ENCODE measurements around the gene FBXL17. TPM values are rescaled to one million over a fixed set of nuclear protein-coding genes. Genes with fewer than 3 reads are reported as not detected.

FBXL17 gene
- total RNA-seq, 1 donor from 2014 or later, result 12.7 TPM

DNA sequence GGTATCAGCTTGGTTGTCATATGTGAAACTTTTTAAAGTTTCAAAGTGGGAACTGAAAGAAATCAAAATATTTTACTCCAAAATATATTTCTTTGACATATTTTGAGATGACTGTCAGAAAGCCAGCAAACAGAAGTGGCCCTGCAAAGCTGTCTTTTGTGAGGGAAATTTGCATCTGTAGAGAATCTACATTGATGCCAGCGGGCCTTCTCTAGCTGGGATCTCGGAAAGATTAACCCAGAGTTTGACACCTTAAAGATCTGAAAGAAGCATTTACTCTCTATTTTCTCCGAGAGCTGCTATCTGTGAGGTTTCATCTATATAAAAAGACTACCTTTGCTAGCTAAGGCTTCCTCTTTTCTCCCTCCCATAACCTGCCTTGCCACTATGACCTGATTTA, 303.6 kb downstream of the FBXL17 start:
- Histone ChIP-seq H3K4me3 (ENCODE audit: insufficient read depth, low read depth, low read length) (no peak overlapping the region), H3K27me3 (ENCODE audit: insufficient read depth, low read length) (no peaks in the 10 kb centered on the region)
- no peaks in the 10 kb centered on the region for H3K36me3 Mint-ChIP-seq (ENCODE audit: low read depth, unreplicated experiment)

DNA sequence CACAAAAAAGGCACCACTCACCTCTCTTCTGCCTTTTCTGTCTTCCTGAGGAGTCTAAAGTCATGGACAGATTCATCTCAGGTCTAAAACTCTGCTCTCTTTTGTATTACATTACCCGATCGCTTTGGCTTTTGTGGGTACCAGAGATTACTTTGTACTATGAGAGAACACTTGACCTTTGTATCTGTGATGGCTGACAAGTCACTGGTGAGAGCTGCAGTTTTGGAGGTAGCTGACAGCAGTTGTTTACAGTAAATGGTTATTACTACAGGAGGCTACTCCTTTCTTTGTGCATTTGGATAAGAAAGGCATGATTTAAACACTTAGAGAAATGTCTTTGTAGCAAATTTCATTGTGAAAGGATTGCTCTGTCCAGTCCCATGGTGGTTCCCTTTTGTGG, 307.3 kb downstream of the FBXL17 start:
- H3K27me3 ChIP-seq (ENCODE audit: insufficient read depth, low read length), result no peaks in the 10 kb centered on the region
- no peak overlapping the region for H3K4me2 ChIP-seq (ENCODE audit: low read length)
- H3K9me3 ChIP-seq (ENCODE audit: insufficient read depth, low read depth, low read length), result no peaks in the 10 kb centered on the region
- H3K4me3 ChIP-seq (ENCODE audit: insufficient read depth, low read depth, low read length), result no peak overlapping the region
- Mint-ChIP-seq H3K4me1 (ENCODE audit: low read depth, unreplicated experiment) (no peaks in the 10 kb centered on the region), H3K9me3 (ENCODE audit: unreplicated experiment) (peaks cover 2% of the 10 kb centered on the region), H3K27ac (ENCODE audit: unreplicated experiment) (no peak overlapping the region), H3K36me3 (ENCODE audit: low read depth, unreplicated experiment) (peaks cover 2% of the 10 kb centered on the region), H3K4me3 (ENCODE audit: unreplicated experiment) (no peak overlapping the region), H3K27me3 (ENCODE audit: low read depth, unreplicated experiment) (no peaks in the 10 kb centered on the region)
- TF ChIP-seq CTCF (IDR thresholded peaks at IDR 0.05; ENCODE audit: insufficient read depth, low read depth, low read length) (no peak), EZH2 (IDR thresholded peaks at IDR 0.05; ENCODE audit: insufficient read depth, low read length) (no peak)
- no peak overlapping the region for H2AFZ ChIP-seq (ENCODE audit: low read depth, low read length)
- no peak overlapping the region for H3K9ac ChIP-seq (ENCODE audit: low read length)
- DNase-seq (ENCODE audit: low read depth) (no peak), FAIRE-seq (no peak)
- H4K20me1 ChIP-seq (ENCODE audit: insufficient read depth, low read length), result no peaks in the 10 kb centered on the region
- H3K36me3 ChIP-seq (ENCODE audit: insufficient read depth, low read length), result no peaks in the 10 kb centered on the region
- no peaks in the 10 kb centered on the region for H3K79me2 ChIP-seq (ENCODE audit: insufficient read depth, low read length)
- H3K4me1 ChIP-seq (ENCODE audit: insufficient read depth, low read length), result no peaks in the 10 kb centered on the region
- H3K27ac ChIP-seq (ENCODE audit: low read depth, low read length), result no peak overlapping the region

More for the DNA sequence above, 303.6 kb downstream of the FBXL17 start:
- H3K27ac Mint-ChIP-seq (ENCODE audit: unreplicated experiment), result no peak overlapping the region
- H3K27me3 Mint-ChIP-seq (ENCODE audit: low read depth, unreplicated experiment), result no peaks in the 10 kb centered on the region
- H3K4me3 Mint-ChIP-seq (ENCODE audit: unreplicated experiment), result no peak overlapping the region
- H3K9me3 ChIP-seq (ENCODE audit: insufficient read depth, low read depth, low read length), result no peaks in the 10 kb centered on the region
- no peak for DNase-seq (ENCODE audit: low read depth)
- H3K4me1 ChIP-seq (ENCODE audit: insufficient read depth, low read length), result no peaks in the 10 kb centered on the region
- no peaks in the 10 kb centered on the region for H3K79me2 ChIP-seq (ENCODE audit: insufficient read depth, low read length)
- no peaks in the 10 kb centered on the region for H3K36me3 ChIP-seq (ENCODE audit: insufficient read depth, low read length)
- no peak overlapping the region for H3K27ac ChIP-seq (ENCODE audit: low read depth, low read length)
- no peaks in the 10 kb centered on the region for H3K4me1 Mint-ChIP-seq (ENCODE audit: low read depth, unreplicated experiment)
- H2AFZ ChIP-seq (ENCODE audit: low read depth, low read length), result no peak overlapping the region
- peaks cover 2% of the 10 kb centered on the region for H3K9me3 Mint-ChIP-seq (ENCODE audit: unreplicated experiment)
- H3K9ac ChIP-seq (ENCODE audit: low read length), result no peak overlapping the region
- no peak for FAIRE-seq
- H4K20me1 ChIP-seq (ENCODE audit: insufficient read depth, low read length), result no peaks in the 10 kb centered on the region
- H3K4me2 ChIP-seq (ENCODE audit: low read length), result no peak overlapping the region
- TF ChIP-seq EZH2 (IDR thresholded peaks at IDR 0.05; ENCODE audit: insufficient read depth, low read length) (no peak), CTCF (IDR thresholded peaks at IDR 0.05; ENCODE audit: insufficient read depth, low read depth, low read length) (no peak)

DNA sequence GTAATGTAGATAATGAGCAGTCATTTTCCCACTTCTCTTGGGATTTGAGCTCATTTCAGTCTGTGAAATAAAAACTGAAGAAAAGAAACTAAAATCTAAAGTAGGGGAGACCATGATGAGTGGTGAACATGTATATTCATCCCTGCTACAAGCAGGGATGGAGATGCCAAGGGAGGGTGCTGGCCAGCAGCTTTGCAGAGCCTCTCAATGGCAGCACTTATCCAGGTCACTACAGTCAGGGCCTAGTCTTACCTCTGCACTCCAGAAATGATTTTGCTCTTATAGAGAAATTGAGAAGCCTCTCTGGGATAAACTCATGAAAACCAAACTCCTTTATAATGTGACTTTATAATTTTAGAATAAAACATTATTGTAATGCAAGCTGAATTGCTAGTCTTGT, 317.6 kb downstream of the FBXL17 start:
- no peak overlapping the region for H3K27ac Mint-ChIP-seq (ENCODE audit: unreplicated experiment)
- no peaks in the 10 kb centered on the region for H3K27me3 Mint-ChIP-seq (ENCODE audit: low read depth, unreplicated experiment)
- Histone ChIP-seq H3K4me3 (ENCODE audit: insufficient read depth, low read depth, low read length) (no peak overlapping the region), H3K27ac (ENCODE audit: low read depth, low read length) (no peak overlapping the region), H3K4me2 (ENCODE audit: low read length) (no peak overlapping the region), H3K27me3 (ENCODE audit: insufficient read depth, low read length) (no peaks in the 10 kb centered on the region), H2AFZ (ENCODE audit: low read depth, low read length) (no peak overlapping the region), H3K4me1 (ENCODE audit: insufficient read depth, low read length) (no peaks in the 10 kb centered on the region), H4K20me1 (ENCODE audit: insufficient read depth, low read length) (no peaks in the 10 kb centered on the region), H3K79me2 (ENCODE audit: insufficient read depth, low read length) (no peaks in the 10 kb centered on the region), H3K9me3 (ENCODE audit: insufficient read depth, low read depth, low read length) (no peaks in the 10 kb centered on the region), H3K9ac (ENCODE audit: low read length) (no peak overlapping the region), H3K36me3 (ENCODE audit: insufficient read depth, low read length) (no peaks in the 10 kb centered on the region)
- no peak for FAIRE-seq
- peaks cover 2% of the 10 kb centered on the region for H3K4me1 Mint-ChIP-seq (ENCODE audit: low read depth, unreplicated experiment)
- no peaks in the 10 kb centered on the region for H3K9me3 Mint-ChIP-seq (ENCODE audit: unreplicated experiment)
- TF ChIP-seq EZH2 (IDR thresholded peaks at IDR 0.05; ENCODE audit: insufficient read depth, low read length) (no peak), CTCF (IDR thresholded peaks at IDR 0.05; ENCODE audit: insufficient read depth, low read depth, low read length) (no peak)
- no peak overlapping the region for H3K4me3 Mint-ChIP-seq (ENCODE audit: unreplicated experiment)
- DNase-seq (ENCODE audit: low read depth), result no peak
- H3K36me3 Mint-ChIP-seq (ENCODE audit: low read depth, unreplicated experiment), result no peaks in the 10 kb centered on the region
